Mesenchymal stem cell (in vitro differentiated cells and primary cell): ENCODE data around the gene SGK1. TPM values are rescaled to one million over a fixed set of nuclear protein-coding genes. Genes with fewer than 3 reads are reported as not detected.

Source experiments
- DNase-seq: peaks from one replicate; pipeline ENCODE4 v3.0.0-alpha.2; 2013
- H2AFZ ChIP-seq: one replicate; pipeline ENCODE4 v1.6.1; 2013; ENCODE audit warnings: low read depth, mild to moderate bottlenecking, control low read depth, inconsistent platforms, low read length, moderate library complexity
- H2AK5ac ChIP-seq: 2 replicates; pipeline ENCODE4 v1.6.1; 2013; ENCODE audit warnings: low read length, moderate library complexity, mild to moderate bottlenecking, inconsistent platforms; ENCODE audit not compliant: severe bottlenecking
- H2BK120ac ChIP-seq: one replicate; pipeline ENCODE4 v1.6.1; 2013; ENCODE audit warnings: low read depth, mild to moderate bottlenecking, inconsistent platforms, low read length, moderate library complexity
- H2BK12ac ChIP-seq, 2 experiments: one replicate each; pipeline ENCODE4 v1.6.1; 2013; ENCODE audit warnings: inconsistent platforms in 2 of 2, low read length in 2 of 2, mild to moderate bottlenecking in 2 of 2, moderate library complexity in 2 of 2, control low read depth in 1 of 2
- H2BK15ac ChIP-seq: one replicate; pipeline ENCODE4 v1.6.1; 2013; ENCODE audit warnings: mild to moderate bottlenecking, low read depth, inconsistent platforms; ENCODE audit not compliant: poor library complexity, severe bottlenecking
- H2BK5ac ChIP-seq: 2 replicates; pipeline ENCODE4 v1.6.1; 2013; ENCODE audit warnings: low read depth, mild to moderate bottlenecking, low read length, control low read depth, inconsistent platforms; ENCODE audit not compliant: poor library complexity, severe bottlenecking
- H3K14ac ChIP-seq, 2 experiments: one replicate each; pipeline ENCODE4 v1.6.1; 2013; ENCODE audit warnings: inconsistent platforms in 2 of 2, low read length in 2 of 2, control low read depth in 1 of 2, mild to moderate bottlenecking in 1 of 2, moderate library complexity in 1 of 2
- H3K18ac ChIP-seq, 2 experiments: one replicate each; pipeline ENCODE4 v1.6.1; 2013; ENCODE audit warnings: inconsistent platforms in 2 of 2, low read length in 2 of 2, control low read depth in 1 of 2, low read depth in 1 of 2, mild to moderate bottlenecking in 1 of 2
- H3K23ac ChIP-seq, 2 experiments: one replicate each; pipeline ENCODE4 v1.6.1; 2013; ENCODE audit warnings: inconsistent platforms in 2 of 2, low read length in 2 of 2, mild to moderate bottlenecking in 2 of 2, moderate library complexity in 2 of 2, control low read depth in 1 of 2
- H3K27ac ChIP-seq: 2 replicates; pipeline ENCODE4 v1.5.1; 2013; ENCODE audit warnings: mild to moderate bottlenecking, moderate library complexity, low read length, control low read depth, inconsistent platforms; ENCODE audit not compliant: poor library complexity, severe bottlenecking
- H3K27me3 ChIP-seq, 2 experiments: 2 replicates each; pipeline versions ENCODE4 v1.6.1 to v1.7.0; 2013; ENCODE audit warnings: low read length in 2 of 2, mild to moderate bottlenecking in 2 of 2, moderate library complexity in 2 of 2, control low read depth in 1 of 2, inconsistent platforms in 1 of 2; ENCODE audit not compliant: control insufficient read depth in 1 of 2, insufficient read depth in 1 of 2
- H3K36me3 ChIP-seq, 2 experiments: 2 replicates each; pipeline versions ENCODE4 v1.6.1 to v1.7.0; 2013; ENCODE audit warnings: low read length in 2 of 2, control low read depth in 1 of 2, inconsistent platforms in 1 of 2, low read depth in 1 of 2, mild to moderate bottlenecking in 1 of 2; ENCODE audit not compliant: insufficient read depth in 2 of 2, control insufficient read depth in 1 of 2
- H3K4ac ChIP-seq, 2 experiments: one replicate each; pipeline ENCODE4 v1.6.1; 2013; ENCODE audit warnings: inconsistent platforms in 2 of 2, low read length in 2 of 2, mild to moderate bottlenecking in 2 of 2, moderate library complexity in 2 of 2, control low read depth in 1 of 2, low read depth in 1 of 2
- H3K4me1 ChIP-seq: 2 replicates; pipeline ENCODE4 v1.6.1; 2013; ENCODE audit warnings: low read depth, low read length, control low read depth; ENCODE audit not compliant: control insufficient read depth, insufficient read depth
- H3K4me2 ChIP-seq: 2 replicates; pipeline ENCODE4 v1.6.1; 2013; ENCODE audit warnings: low read length, mild to moderate bottlenecking, inconsistent platforms; ENCODE audit not compliant: poor library complexity, severe bottlenecking
- H3K4me3 ChIP-seq, 2 experiments: 2 replicates each; pipeline versions ENCODE4 v1.5.1 to v1.7.0; 2013; ENCODE audit warnings: low read length in 2 of 2, mild to moderate bottlenecking in 2 of 2, control low read depth in 1 of 2, low read depth in 1 of 2; ENCODE audit not compliant: insufficient read depth in 1 of 2
- H3K79me1 ChIP-seq: replicated peaks from 2 replicates; pipeline ENCODE4 v1.6.1; 2013; ENCODE audit warnings: mild to moderate bottlenecking, control low read depth, low read length, inconsistent platforms; ENCODE audit not compliant: poor library complexity, severe bottlenecking
- H3K9ac ChIP-seq: 2 replicates; pipeline ENCODE4 v1.7.0; 2013; ENCODE audit warnings: mild to moderate bottlenecking, low read length, moderate library complexity
- H3K9me3 ChIP-seq: 2 replicates; pipeline ENCODE4 v1.7.0; 2013; ENCODE audit warnings: mild to moderate bottlenecking, low read length; ENCODE audit not compliant: control insufficient read depth
- H4K8ac ChIP-seq: one replicate; pipeline ENCODE4 v1.6.1; 2013; ENCODE audit warnings: inconsistent platforms, mild to moderate bottlenecking, low read length, moderate library complexity
- H4K91ac ChIP-seq: one replicate; pipeline ENCODE4 v1.6.1; 2013; ENCODE audit warnings: mild to moderate bottlenecking, low read length, inconsistent platforms
- WGBS: methylation state at CpG from one replicate; pipeline ENCODE4 v1.1.7; 2013; ENCODE audit warnings: mixed read lengths; 5-methylcytosine and 5-hydroxymethylcytosine counted together
- small RNA-seq: library from polyadenylated mRNA; stranded (forward); fragments of <200 nt; extraction: miRNeasy Mini kit (QIAGEN cat#:217004); gene quantifications from one replicate; pipeline ENCODE3, GENCODE V24; 2013; ENCODE audit warnings: low read depth

Gene SGK1

GRCh38 chr6:134122775-134123174 is 195.1 kb downstream of the SGK1 start:
- Histone ChIP-seq H3K79me1 (no peaks in the 10 kb centered on the region), H3K18ac (no peak overlapping the region), H4K8ac (no peak overlapping the region), H3K9me3 (no peaks in the 10 kb centered on the region), H2BK120ac (no peak overlapping the region), H2BK15ac (no peak overlapping the region), H3K23ac (no peak overlapping the region), H2AK5ac (no peak overlapping the region), H3K14ac (no peak overlapping the region), H2BK12ac (no peak overlapping the region), H4K91ac (no peak overlapping the region), H2AFZ (no peak overlapping the region), H2BK5ac (no peak overlapping the region), H3K4me3 (no peak overlapping the region), H3K4me2 (no peak overlapping the region), H3K27ac (no peak overlapping the region), H3K4me1 (no peaks in the 10 kb centered on the region), H3K27me3 (no peaks in the 10 kb centered on the region), H3K36me3 (no peaks in the 10 kb centered on the region), H3K9ac (no peak overlapping the region), H3K4ac (no peak overlapping the region)
- 93% methylated on average over 1 of the region's 1 CpG for WGBS
- DNase-seq: no peak

DNA sequence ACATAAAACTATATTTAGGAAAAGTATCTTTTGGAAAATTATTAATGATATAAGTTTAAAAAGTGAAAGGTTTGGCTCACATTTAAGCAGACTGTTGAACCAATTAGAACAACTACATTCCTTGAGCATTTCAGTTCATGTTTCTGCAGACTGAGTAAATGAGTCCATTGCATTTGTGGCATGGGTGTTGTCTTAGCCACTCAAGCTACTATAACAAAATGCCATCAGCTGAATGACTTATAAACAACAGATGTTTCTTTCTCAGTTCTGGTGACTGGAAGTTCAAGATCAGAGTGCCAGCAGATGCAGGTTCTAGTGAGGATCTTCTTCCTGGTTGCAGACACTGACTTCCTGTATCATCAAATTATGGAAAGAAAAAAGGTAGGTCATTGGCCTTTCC is 198.4 kb downstream of the SGK1 start:
- Histone ChIP-seq H2AFZ (no peak overlapping the region), H3K9me3 (no peaks in the 10 kb centered on the region), H3K9ac (no peak overlapping the region), H2BK15ac (no peak overlapping the region), H3K23ac (no peak overlapping the region), H3K4me2 (no peak overlapping the region), H4K91ac (no peak overlapping the region), H4K8ac (no peak overlapping the region), H3K4ac (no peak overlapping the region), H3K27ac (no peak overlapping the region), H3K36me3 (no peaks in the 10 kb centered on the region), H3K27me3 (peaks cover 0 to 6% of the 10 kb centered on the region in 2 experiments), H2BK12ac (no peak overlapping the region), H3K18ac (no peak overlapping the region), H3K14ac (no peak overlapping the region), H3K79me1 (no peaks in the 10 kb centered on the region), H3K4me1 (peaks cover 2% of the 10 kb centered on the region), H3K4me3 (no peak overlapping the region), H2AK5ac (no peak overlapping the region), H2BK120ac (no peak overlapping the region), H2BK5ac (no peak overlapping the region)
- no peak for DNase-seq

Small RNA genes within 50 kb of the gene (small RNA-seq; reads per million reads assigned to genes)
- not detected for gene RF00019
- not detected for gene RN7SL408P
- 1,867 reads per million, percentile 98 among the genes with 10 or more reads in this experiment for gene RNA5SP218
- not detected for gene RPS29P32
